ENCODE data around the gene CCDC88A. TPM values are rescaled to one million over a fixed set of nuclear protein-coding genes. Genes with fewer than 3 reads are reported as not detected.

The CCDC88A gene
- total and polyA plus RNA-seq, 2 donors (not counting 3 experiments of a cell fraction or from before 2014, with no cell fraction given): 21.1 to 77.4 TPM

DNA sequence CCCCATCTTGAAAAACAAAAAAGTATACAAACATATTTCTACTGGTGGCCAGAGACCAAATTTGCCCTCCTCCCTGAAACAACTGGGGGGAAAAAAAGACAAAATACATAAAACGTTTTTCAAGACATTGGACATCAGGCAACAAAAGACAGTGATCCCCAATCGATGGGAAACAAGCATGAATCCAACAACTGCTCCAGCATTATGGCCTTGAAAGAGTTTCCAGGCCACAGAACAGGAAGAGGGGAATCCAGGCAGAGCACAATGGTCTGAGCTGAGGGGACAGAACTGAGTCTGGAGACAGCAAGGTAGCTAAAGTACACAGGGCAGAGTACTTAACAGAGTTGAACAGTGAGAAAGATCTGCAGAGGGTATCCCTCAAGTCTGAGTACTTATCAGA lies 4.4 kb downstream of the CCDC88A start:
- intact Hi-C loops (cut with micrococcal nuclease): no loop called here

DNA sequence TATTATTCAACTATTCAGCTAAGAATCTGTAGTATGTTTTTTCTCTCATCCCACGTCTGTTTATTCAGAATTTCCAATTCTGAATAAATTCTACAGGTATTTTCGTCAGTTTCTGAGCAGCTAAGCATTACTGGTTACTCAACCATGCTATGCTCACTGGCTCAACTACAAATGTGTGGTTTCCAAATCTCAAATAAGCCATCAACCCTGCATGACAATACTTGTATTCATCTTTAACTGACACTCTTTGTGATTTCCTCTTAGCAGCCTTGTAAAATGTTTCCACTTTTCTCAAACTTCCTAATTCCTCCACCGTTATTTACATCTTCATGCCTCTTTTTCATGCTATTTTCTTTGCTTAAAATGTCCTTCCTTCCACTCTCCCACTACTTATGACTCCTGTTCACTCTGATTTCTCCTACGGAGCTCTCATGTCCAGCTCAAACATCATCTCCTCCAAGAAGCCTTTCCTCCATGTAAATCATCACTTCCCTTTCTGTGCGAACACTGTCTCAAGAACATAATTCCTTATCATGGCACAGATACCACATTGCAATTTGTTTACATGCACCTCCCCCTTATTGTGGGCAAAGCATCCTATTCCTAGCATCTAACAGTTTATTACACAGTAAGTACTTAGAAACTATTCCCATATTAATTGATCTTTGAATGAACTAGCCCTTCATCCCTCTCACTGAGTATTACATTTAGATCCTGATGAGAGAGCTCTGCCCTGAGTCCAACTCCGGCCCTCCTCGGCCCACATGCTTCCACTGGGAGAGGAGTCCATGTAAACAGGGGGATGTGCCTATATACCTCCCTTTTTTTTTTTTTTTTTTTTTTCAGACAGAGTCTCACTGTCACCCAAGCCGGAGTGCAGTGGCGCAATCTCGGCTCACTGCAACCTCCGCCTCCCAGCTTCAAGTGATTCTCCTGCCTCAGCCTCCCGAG lies 10.5 kb downstream of the CCDC88A start:
- Histone ChIP-seq H4K20me1 (replicated peaks; ENCODE audit: control insufficient read depth, extremely low read depth, insufficient read depth, low read length) (no peaks in the 10 kb centered on the region), H2AFZ (ENCODE audit: low read depth, low read length) (no peak overlapping the region), H3K79me2 (ENCODE audit: control insufficient read depth, insufficient read depth, low read length) (peaks cover 34% of the 10 kb centered on the region), H3K4me1 (ENCODE audit: control insufficient read depth, extremely low read depth, insufficient read depth, low read length) (no peaks in the 10 kb centered on the region), H3K4me2 (ENCODE audit: insufficient read depth, low read length) (no peak overlapping the region), H3K27me3 (ENCODE audit: control insufficient read depth in 2 of 2, insufficient read depth in 2 of 2, low read length in 2 of 2) (no peaks in the 10 kb centered on the region), H3K9ac (replicated peaks; ENCODE audit: extremely low read depth, insufficient read depth, low read length) (no peak overlapping the region), H3K9me1 (replicated peaks; ENCODE audit: control insufficient read depth, extremely low read depth, insufficient read depth, low read length) (no peaks in the 10 kb centered on the region), H3K36me3 (ENCODE audit: control insufficient read depth in 2 of 2, extremely low read depth in 1 of 2, insufficient read depth in 2 of 2, low read length in 2 of 2) (peaks cover 0 to 4% of the 10 kb centered on the region in 2 experiments), H3K9me3 (replicated peaks; ENCODE audit: control insufficient read depth, insufficient read depth, low read length) (no peaks in the 10 kb centered on the region), H3K27ac (ENCODE audit: insufficient read depth, low read depth, low read length) (no peak overlapping the region), H3K4me3 (replicated peaks in 1 of 3; ENCODE audit: insufficient read depth in 1 of 3, low read depth in 1 of 3, low read length in 3 of 3) (no peak overlapping the region)
- intact Hi-C loops (cut with micrococcal nuclease) (no loop called here), dilution Hi-C loops (cut with MboI; ENCODE audit: extremely low pct_ligation_motif_present, low sequenced_read_pairs) (no loop called here)
- BruUV-seq (replicated peaks): no TSS peak
- DNase-seq (ENCODE audit: low read depth, low spot score) (no peak), FAIRE-seq (no peak)
- POLR2A ChIA-PET: no interaction called here
- CTCF ChIA-PET: interaction anchor here (1.5 kb wide), 1 partner anchor 11 kb away, joined by 3 read pairs; no protein-coding TSS in a partner anchor
- no peak for TF ChIP-seq POLR2AphosphoS5 (IDR thresholded peaks at IDR 0.05; ENCODE audit: insufficient read depth, low read depth, low read length)
- TF ChIP-seq, protein P1, sequence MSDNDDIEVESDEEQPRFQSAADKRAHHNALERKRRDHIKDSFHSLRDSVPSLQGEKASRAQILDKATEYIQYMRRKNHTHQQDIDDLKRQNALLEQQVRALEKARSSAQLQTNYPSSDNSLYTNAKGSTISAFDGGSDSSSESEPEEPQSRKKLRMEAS (IDR thresholded peaks at IDR 0.05; ENCODE audit: insufficient read depth, insufficient read length): no peak
- no peak for TF ChIP-seq POLR2A (IDR thresholded peaks at IDR 0.05; ENCODE audit: low read depth, low read length)
- TF ChIP-seq, protein P2, sequence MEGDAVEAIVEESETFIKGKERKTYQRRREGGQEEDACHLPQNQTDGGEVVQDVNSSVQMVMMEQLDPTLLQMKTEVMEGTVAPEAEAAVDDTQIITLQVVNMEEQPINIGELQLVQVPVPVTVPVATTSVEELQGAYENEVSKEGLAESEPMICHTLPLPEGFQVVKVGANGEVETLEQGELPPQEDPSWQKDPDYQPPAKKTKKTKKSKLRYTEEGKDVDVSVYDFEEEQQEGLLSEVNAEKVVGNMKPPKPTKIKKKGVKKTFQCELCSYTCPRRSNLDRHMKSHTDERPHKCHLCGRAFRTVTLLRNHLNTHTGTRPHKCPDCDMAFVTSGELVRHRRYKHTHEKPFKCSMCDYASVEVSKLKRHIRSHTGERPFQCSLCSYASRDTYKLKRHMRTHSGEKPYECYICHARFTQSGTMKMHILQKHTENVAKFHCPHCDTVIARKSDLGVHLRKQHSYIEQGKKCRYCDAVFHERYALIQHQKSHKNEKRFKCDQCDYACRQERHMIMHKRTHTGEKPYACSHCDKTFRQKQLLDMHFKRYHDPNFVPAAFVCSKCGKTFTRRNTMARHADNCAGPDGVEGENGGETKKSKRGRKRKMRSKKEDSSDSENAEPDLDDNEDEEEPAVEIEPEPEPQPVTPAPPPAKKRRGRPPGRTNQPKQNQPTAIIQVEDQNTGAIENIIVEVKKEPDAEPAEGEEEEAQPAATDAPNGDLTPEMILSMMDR (IDR thresholded peaks at IDR 0.05; ENCODE audit: extremely low read depth in 1 of 2, insufficient read depth in 1 of 2, low read depth in 1 of 2, low read length in 2 of 2): no peak
- TF ChIP-seq EZH2 (IDR thresholded peaks at IDR 0.05; ENCODE audit: borderline replicate concordance, low read depth, low read length, severe bottlenecking): no peak

More for the DNA sequence above, 4.4 kb downstream of the CCDC88A start:
- Histone ChIP-seq H3K79me2 (ENCODE audit: control insufficient read depth, insufficient read depth, low read length) (peaks cover 65% of the 10 kb centered on the region), H3K9ac (replicated peaks; ENCODE audit: extremely low read depth, insufficient read depth, low read length) (no peak overlapping the region), H4K20me1 (replicated peaks; ENCODE audit: control insufficient read depth, extremely low read depth, insufficient read depth, low read length) (peaks cover 2% of the 10 kb centered on the region), H3K27ac (ENCODE audit: insufficient read depth, low read depth, low read length) (no peak overlapping the region), H3K4me1 (ENCODE audit: control insufficient read depth, extremely low read depth, insufficient read depth, low read length) (peaks cover 11% of the 10 kb centered on the region), H3K4me2 (ENCODE audit: insufficient read depth, low read length) (no peak overlapping the region), H2AFZ (ENCODE audit: low read depth, low read length) (no peak overlapping the region), H3K36me3 (ENCODE audit: control insufficient read depth in 2 of 2, extremely low read depth in 1 of 2, insufficient read depth in 2 of 2, low read length in 2 of 2) (peaks cover 0 to 4% of the 10 kb centered on the region in 2 experiments), H3K27me3 (ENCODE audit: control insufficient read depth in 2 of 2, insufficient read depth in 2 of 2, low read length in 2 of 2) (no peaks in the 10 kb centered on the region), H3K9me3 (replicated peaks; ENCODE audit: control insufficient read depth, insufficient read depth, low read length) (no peaks in the 10 kb centered on the region), H3K4me3 (replicated peaks in 1 of 3; ENCODE audit: insufficient read depth in 1 of 3, low read depth in 1 of 3, low read length in 3 of 3) (no peak overlapping the region), H3K9me1 (replicated peaks; ENCODE audit: control insufficient read depth, extremely low read depth, insufficient read depth, low read length) (no peaks in the 10 kb centered on the region)
- TF ChIP-seq EZH2 (IDR thresholded peaks at IDR 0.05; ENCODE audit: borderline replicate concordance, low read depth, low read length, severe bottlenecking): no peak
- TF ChIP-seq JUN (IDR thresholded peaks at IDR 0.05; ENCODE audit: borderline replicate concordance, insufficient read depth, insufficient read length, low read depth): no peak
- TF ChIP-seq GATA2 (IDR thresholded peaks at IDR 0.05; ENCODE audit: insufficient read depth, insufficient read length, low read depth, low read length): no peak
- BruUV-seq (replicated peaks): no TSS peak
- POLR2A ChIA-PET: no interaction called here
- dilution Hi-C loops (cut with MboI; ENCODE audit: extremely low pct_ligation_motif_present, low sequenced_read_pairs): no loop called here
- CTCF ChIA-PET: interaction anchor here (0.7 to 1.0 kb wide), 3 partner anchors 16 to 35 kb away, joined by 3 read pairs; no protein-coding TSS in a partner anchor
- FAIRE-seq (no peak), DNase-seq (ENCODE audit: low read depth, low spot score) (no peak)

Measured in endothelial cell of umbilical vein (primary cell).